Testis (tissue), 2 donors: ENCODE results near the gene REX1BD.

ENCODE experiments used
- POLR2A ChIP-seq: fragments of 450-650 bp; IDR thresholded peaks from one replicate; pipeline ENCODE4 v1.6.1; 2017; ENCODE audit warnings: antibody characterized with exemption, mild to moderate bottlenecking, moderate library complexity
- TF ChIP-seq, protein P1 (sequence below), 3 experiments: fragments of 450-650 bp in 2 of 3; fragments of 200-600 bp in 1 of 3; sonication (generic) in 1 of 3; IDR thresholded peaks; one replicate each; pipeline ENCODE4 v1.5.1; 2016 to 2019; ENCODE audit warnings: antibody characterized with exemption in 3 of 3, mild to moderate bottlenecking in 2 of 3, moderate library complexity in 1 of 3

DNA sequence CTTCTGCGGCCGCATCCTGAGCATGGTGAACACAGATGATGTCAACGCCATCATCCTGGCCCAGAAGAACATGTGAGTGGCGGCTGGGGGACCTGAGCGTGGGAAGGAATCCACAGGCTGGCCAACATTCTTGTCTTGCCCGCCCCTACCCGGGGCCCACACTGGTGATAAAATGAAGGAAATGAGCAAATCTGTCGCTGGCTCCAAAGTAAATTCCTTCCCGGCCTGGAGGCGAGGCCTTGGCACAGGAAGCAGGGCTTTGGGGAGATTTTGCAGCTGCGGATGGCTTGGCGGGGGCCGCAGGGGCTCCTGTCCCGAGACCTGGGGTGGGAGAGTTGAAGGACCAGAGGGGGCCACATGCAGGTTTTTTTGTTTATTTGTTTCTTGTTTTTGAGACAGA lies 26.5 kb upstream of the REX1BD start:
- TF ChIP-seq, protein P1, sequence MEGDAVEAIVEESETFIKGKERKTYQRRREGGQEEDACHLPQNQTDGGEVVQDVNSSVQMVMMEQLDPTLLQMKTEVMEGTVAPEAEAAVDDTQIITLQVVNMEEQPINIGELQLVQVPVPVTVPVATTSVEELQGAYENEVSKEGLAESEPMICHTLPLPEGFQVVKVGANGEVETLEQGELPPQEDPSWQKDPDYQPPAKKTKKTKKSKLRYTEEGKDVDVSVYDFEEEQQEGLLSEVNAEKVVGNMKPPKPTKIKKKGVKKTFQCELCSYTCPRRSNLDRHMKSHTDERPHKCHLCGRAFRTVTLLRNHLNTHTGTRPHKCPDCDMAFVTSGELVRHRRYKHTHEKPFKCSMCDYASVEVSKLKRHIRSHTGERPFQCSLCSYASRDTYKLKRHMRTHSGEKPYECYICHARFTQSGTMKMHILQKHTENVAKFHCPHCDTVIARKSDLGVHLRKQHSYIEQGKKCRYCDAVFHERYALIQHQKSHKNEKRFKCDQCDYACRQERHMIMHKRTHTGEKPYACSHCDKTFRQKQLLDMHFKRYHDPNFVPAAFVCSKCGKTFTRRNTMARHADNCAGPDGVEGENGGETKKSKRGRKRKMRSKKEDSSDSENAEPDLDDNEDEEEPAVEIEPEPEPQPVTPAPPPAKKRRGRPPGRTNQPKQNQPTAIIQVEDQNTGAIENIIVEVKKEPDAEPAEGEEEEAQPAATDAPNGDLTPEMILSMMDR (IDR thresholded peaks at IDR 0.05): no peak
- TF ChIP-seq POLR2A: no peak
